ENCODE data around the gene FCRLA. TPM values are rescaled to one million over a fixed set of nuclear protein-coding genes. Genes with fewer than 3 reads are reported as not detected.

Gene FCRLA
- total RNA-seq, 1 experiment from 2014 or later = 0.15 TPM

GRCh38 chr1:161726473-161727255 lies 19.6 kb downstream of the FCRLA start:
- H3K27me3 Mint-ChIP-seq (ENCODE audit: low read depth) = peaks cover 68% of the 10 kb centered on the region
- peak; percentile 81 for DNase-seq (ENCODE audit: low spot score)
- ChIA-PET POLR2A (interaction anchor here (0.7 to 2.6 kb wide), 2 partner anchors 23 to 1230 kb away, joined by 3 to 10 read pairs; partner anchors contain the start of gene DUSP12), CTCF (interaction anchor here (0.6 to 2.4 kb wide), 13 partner anchors 9 to 337 kb away, joined by 3 to 23 read pairs (median 4); partner anchors contain the start of gene DUSP12)
- no peaks in the 10 kb centered on the region for H3K36me3 Mint-ChIP-seq
- H3K4me1 Mint-ChIP-seq = peaks cover 33% of the 10 kb centered on the region
- ATAC-seq = peak; percentile 78
- no peak overlapping the region for H3K27ac Mint-ChIP-seq
- peak overlapping the region; percentile 90 for H3K4me3 Mint-ChIP-seq
- no peaks in the 10 kb centered on the region for H3K9me3 Mint-ChIP-seq
- TF ChIP-seq TCF7 (CRISPR knock-in tag; IDR thresholded peaks at IDR 0.05; ENCODE audit: low read depth) = 0 out of 2 replicates have a peak, but pooled peaks have one; percentile 2
- TF ChIP-seq CREM (CRISPR knock-in tag; IDR thresholded peaks at IDR 0.05) = 0 out of 2 replicates have a peak, but pooled peaks have one; percentile 17
- TF ChIP-seq ZNF423 (CRISPR knock-in tag; IDR thresholded peaks at IDR 0.05) = no peak
- peak; percentile 8; the same call in 1 of the 2 replicates for TF ChIP-seq ATF1 (CRISPR knock-in tag; IDR thresholded peaks at IDR 0.05)
- TF ChIP-seq FOXJ3 (CRISPR knock-in tag; IDR thresholded peaks at IDR 0.05; ENCODE audit: borderline replicate concordance) = no peak
- no peak for TF ChIP-seq CREB1 (CRISPR knock-in tag; IDR thresholded peaks at IDR 0.05)
- TF ChIP-seq ZSCAN18 (CRISPR knock-in tag; IDR thresholded peaks at IDR 0.05) = no peak
- TF ChIP-seq, protein P1, sequence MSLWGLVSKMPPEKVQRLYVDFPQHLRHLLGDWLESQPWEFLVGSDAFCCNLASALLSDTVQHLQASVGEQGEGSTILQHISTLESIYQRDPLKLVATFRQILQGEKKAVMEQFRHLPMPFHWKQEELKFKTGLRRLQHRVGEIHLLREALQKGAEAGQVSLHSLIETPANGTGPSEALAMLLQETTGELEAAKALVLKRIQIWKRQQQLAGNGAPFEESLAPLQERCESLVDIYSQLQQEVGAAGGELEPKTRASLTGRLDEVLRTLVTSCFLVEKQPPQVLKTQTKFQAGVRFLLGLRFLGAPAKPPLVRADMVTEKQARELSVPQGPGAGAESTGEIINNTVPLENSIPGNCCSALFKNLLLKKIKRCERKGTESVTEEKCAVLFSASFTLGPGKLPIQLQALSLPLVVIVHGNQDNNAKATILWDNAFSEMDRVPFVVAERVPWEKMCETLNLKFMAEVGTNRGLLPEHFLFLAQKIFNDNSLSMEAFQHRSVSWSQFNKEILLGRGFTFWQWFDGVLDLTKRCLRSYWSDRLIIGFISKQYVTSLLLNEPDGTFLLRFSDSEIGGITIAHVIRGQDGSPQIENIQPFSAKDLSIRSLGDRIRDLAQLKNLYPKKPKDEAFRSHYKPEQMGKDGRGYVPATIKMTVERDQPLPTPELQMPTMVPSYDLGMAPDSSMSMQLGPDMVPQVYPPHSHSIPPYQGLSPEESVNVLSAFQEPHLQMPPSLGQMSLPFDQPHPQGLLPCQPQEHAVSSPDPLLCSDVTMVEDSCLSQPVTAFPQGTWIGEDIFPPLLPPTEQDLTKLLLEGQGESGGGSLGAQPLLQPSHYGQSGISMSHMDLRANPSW (CRISPR knock-in tag; conservative IDR thresholded peaks at IDR 0.05; ENCODE audit: low read depth) = no peak
- peak; percentile 13; the same call in 1 of the 2 replicates for TF ChIP-seq HMGXB4 (CRISPR knock-in tag; IDR thresholded peaks at IDR 0.05)
- TF ChIP-seq ZNF263 (CRISPR knock-in tag; IDR thresholded peaks at IDR 0.05; ENCODE audit: low read depth) = no peak
- no peak for TF ChIP-seq ZBTB21 (CRISPR knock-in tag; IDR thresholded peaks at IDR 0.05; ENCODE audit: borderline replicate concordance)
- no peak for TF ChIP-seq NR2C2 (CRISPR knock-in tag; IDR thresholded peaks at IDR 0.05)
- TF ChIP-seq, protein P2, sequence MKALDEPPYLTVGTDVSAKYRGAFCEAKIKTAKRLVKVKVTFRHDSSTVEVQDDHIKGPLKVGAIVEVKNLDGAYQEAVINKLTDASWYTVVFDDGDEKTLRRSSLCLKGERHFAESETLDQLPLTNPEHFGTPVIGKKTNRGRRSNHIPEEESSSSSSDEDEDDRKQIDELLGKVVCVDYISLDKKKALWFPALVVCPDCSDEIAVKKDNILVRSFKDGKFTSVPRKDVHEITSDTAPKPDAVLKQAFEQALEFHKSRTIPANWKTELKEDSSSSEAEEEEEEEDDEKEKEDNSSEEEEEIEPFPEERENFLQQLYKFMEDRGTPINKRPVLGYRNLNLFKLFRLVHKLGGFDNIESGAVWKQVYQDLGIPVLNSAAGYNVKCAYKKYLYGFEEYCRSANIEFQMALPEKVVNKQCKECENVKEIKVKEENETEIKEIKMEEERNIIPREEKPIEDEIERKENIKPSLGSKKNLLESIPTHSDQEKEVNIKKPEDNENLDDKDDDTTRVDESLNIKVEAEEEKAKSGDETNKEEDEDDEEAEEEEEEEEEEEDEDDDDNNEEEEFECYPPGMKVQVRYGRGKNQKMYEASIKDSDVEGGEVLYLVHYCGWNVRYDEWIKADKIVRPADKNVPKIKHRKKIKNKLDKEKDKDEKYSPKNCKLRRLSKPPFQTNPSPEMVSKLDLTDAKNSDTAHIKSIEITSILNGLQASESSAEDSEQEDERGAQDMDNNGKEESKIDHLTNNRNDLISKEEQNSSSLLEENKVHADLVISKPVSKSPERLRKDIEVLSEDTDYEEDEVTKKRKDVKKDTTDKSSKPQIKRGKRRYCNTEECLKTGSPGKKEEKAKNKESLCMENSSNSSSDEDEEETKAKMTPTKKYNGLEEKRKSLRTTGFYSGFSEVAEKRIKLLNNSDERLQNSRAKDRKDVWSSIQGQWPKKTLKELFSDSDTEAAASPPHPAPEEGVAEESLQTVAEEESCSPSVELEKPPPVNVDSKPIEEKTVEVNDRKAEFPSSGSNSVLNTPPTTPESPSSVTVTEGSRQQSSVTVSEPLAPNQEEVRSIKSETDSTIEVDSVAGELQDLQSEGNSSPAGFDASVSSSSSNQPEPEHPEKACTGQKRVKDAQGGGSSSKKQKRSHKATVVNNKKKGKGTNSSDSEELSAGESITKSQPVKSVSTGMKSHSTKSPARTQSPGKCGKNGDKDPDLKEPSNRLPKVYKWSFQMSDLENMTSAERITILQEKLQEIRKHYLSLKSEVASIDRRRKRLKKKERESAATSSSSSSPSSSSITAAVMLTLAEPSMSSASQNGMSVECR (CRISPR knock-in tag; IDR thresholded peaks at IDR 0.05; ENCODE audit: borderline replicate concordance) = 0 out of 2 replicates have a peak, but pooled peaks have one; percentile 15
- 0 out of 2 replicates have a peak, but pooled peaks have one; percentile 74 for TF ChIP-seq ZNF219 (CRISPR knock-in tag; IDR thresholded peaks at IDR 0.05; ENCODE audit: borderline replicate concordance)
- no peak for TF ChIP-seq ELF4 (CRISPR knock-in tag; IDR thresholded peaks at IDR 0.05; ENCODE audit: low read depth)
- TF ChIP-seq, protein P3, sequence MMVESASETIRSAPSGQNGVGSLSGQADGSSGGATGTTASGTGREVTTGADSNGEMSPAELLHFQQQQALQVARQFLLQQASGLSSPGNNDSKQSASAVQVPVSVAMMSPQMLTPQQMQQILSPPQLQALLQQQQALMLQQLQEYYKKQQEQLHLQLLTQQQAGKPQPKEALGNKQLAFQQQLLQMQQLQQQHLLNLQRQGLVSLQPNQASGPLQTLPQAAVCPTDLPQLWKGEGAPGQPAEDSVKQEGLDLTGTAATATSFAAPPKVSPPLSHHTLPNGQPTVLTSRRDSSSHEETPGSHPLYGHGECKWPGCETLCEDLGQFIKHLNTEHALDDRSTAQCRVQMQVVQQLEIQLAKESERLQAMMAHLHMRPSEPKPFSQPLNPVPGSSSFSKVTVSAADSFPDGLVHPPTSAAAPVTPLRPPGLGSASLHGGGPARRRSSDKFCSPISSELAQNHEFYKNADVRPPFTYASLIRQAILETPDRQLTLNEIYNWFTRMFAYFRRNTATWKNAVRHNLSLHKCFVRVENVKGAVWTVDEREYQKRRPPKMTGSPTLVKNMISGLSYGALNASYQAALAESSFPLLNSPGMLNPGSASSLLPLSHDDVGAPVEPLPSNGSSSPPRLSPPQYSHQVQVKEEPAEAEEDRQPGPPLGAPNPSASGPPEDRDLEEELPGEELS (CRISPR knock-in tag; IDR thresholded peaks at IDR 0.05) = 0 out of 2 replicates have a peak, but pooled peaks have one; percentile 46
- no peak for TF ChIP-seq GABPB1 (CRISPR knock-in tag; IDR thresholded peaks at IDR 0.05)
- 0 out of 2 replicates have a peak, but pooled peaks have one; percentile 37 for TF ChIP-seq ESRRA (CRISPR knock-in tag; IDR thresholded peaks at IDR 0.05; ENCODE audit: borderline replicate concordance)
- TF ChIP-seq TP53 (CRISPR knock-in tag; IDR thresholded peaks at IDR 0.05) = no peak
- no peak for TF ChIP-seq OVOL2 (CRISPR knock-in tag; IDR thresholded peaks at IDR 0.05; ENCODE audit: borderline replicate concordance)
- peak; percentile 48; the same call in 1 of the 2 replicates for TF ChIP-seq ETV6 (CRISPR knock-in tag; IDR thresholded peaks at IDR 0.05)
- TF ChIP-seq, protein P4, sequence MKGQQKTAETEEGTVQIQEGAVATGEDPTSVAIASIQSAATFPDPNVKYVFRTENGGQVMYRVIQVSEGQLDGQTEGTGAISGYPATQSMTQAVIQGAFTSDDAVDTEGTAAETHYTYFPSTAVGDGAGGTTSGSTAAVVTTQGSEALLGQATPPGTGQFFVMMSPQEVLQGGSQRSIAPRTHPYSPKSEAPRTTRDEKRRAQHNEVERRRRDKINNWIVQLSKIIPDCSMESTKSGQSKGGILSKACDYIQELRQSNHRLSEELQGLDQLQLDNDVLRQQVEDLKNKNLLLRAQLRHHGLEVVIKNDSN (CRISPR knock-in tag; IDR thresholded peaks at IDR 0.05) = 0 out of 2 replicates have a peak, but pooled peaks have one; percentile 38
- no peak for TF ChIP-seq MXD4 (CRISPR knock-in tag; IDR thresholded peaks at IDR 0.05; ENCODE audit: borderline replicate concordance)
